Fibroblast of lung (primary cell): ENCODE measurements around the gene CARD14.

Experiments used
- CTCF ChIP-seq, 2 donors: IDR thresholded peaks in 1 of 2; conservative IDR thresholded peaks in 1 of 2; 1 replicate in 1 of 2; 2 replicates in 1 of 2; pipeline ENCODE4 v1.5.1; 2011 to 2012; ENCODE audit warnings: low read length in 2 of 2, control low read depth in 1 of 2, inconsistent platforms in 1 of 2, low read depth in 1 of 2, mild to moderate bottlenecking in 1 of 2
- EZH2 ChIP-seq: IDR thresholded peaks from 2 replicates; pipeline ENCODE4 v1.5.1; 2012; ENCODE audit warnings: low read length, control low read depth, mild to moderate bottlenecking; ENCODE audit errors: missing control alignments

- TF ChIP-seq CTCF (conservative IDR thresholded peaks at IDR 0.05 in 1 of 2, IDR thresholded peaks at IDR 0.05 in 1 of 2; ENCODE audit: low read depth in 1 of 2, low read length in 2 of 2) (no peak), EZH2 (no peak)
Observed at GRCh38 chr17:80204626-80205468, 35.0 kb downstream of the CARD14 start.
